Sciatic nerve (tissue), 2 donors: Measurements from ENCODE around the gene RMI1. TPM values are rescaled to one million over a fixed set of nuclear protein-coding genes. Genes with fewer than 3 reads are reported as not detected.
"Not testable (repeated sequence)": the region's sequence is repeated elsewhere in the genome, so short reads cannot be mapped to it uniquely, and the experiment has no call there.

ENCODE experiments used
- ATAC-seq: fragments of 200-7000 bp; cut with Tn5 transposase; one replicate; pipeline ENCODE4 v1.9.1; 2020; ENCODE audit warnings: mild to moderate bottlenecking, moderate library complexity
- DNase-seq: peaks from one replicate; pipeline ENCODE4 v3.0.0-alpha.2; 2020; ENCODE audit warnings: low spot score
- intact Hi-C: fragments of 100-400 bp; cut with DNase I; formaldehyde crosslinking; loops from one replicate; pipeline ENCODE4 v1.14.2; 2022
- microRNA-seq: library from miRNA; unstranded; fragments of <30 nt; microRNA quantifications from one replicate; pipeline ENCODE4 v1.2.0, GENCODE V29; 2020
- total RNA-seq: library from RNA; stranded (reverse); fragmentation: NEBNext Ultra II Directional; extraction: Animal tissue kit (Norgen Biotek cat#: 25700); gene quantifications from one replicate; pipeline ENCODE4 v1.2.1, GENCODE V29; 2021
- donor health status: DM: no; HTN: no; CAD: no.
- donor health status: DM: no; HTN: no; CAD: no.

Gene RMI1
- total RNA-seq, 1 donor from 2014 or later, result 5.3 TPM

DNA sequence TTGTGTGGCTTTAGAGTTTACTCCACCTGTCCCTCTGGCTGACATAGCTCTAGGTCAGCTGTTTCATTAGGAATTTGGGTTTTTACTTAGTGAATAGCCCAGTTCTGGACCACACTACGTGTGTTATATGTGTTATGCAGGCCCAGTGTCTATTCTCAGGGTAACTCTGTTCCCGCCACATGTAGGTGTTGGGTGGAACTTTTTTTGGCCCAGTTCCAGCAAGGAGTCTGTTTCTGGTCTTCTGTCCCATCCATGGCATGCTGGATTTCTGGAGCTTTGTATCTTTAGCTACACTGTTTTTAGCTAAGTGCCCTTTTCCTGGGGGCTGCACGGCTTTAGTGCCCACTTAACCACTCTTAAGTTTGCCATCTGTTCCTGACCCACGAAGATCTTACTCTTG, 15.5 kb downstream of the RMI1 start:
- DNase-seq (no peak), ATAC-seq (no peak)
- intact Hi-C loops, result no loop called here

GRCh38 chr9:83999141-83999918, 18.7 kb downstream of the RMI1 start:
- DNase-seq, result no peak
- no peak for ATAC-seq
- intact Hi-C loops, result no loop called here

DNA sequence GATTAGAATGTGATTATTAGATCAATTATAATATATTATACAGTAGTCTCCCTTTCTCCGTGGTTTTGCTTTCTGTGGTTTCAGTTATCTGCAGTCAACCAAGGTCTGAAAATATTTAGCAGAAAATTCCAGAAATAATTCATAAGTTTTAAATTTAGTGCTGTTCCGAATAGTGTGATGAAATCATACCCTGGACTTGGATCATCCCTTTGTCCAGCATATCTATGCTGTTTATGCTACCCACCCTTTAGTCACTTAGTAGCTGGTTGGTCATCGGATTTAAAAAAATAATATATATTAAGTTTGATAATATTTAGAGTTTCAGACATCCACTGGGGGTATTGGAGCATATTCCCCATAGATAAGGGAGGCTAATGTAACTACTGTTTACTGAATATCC, 19.6 kb downstream of the RMI1 start:
- DNase-seq (no peak), ATAC-seq (no peak)
- intact Hi-C loops, result no loop called here

DNA sequence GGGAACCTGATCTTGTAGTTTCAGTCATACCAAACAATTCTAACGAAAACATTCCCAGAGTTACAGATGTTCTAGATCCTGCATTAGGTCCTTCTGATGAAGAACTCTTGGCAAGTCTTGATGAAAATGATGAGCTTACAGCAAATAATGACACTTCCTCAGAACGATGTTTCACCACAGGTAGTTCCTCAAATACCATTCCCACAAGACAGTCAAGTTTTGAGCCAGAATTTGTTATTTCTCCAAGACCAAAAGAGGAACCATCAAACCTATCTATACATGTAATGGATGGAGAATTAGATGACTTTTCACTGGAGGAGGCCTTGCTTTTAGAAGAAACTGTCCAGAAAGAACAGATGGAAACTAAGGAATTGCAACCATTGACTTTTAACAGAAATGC, 21.0 kb downstream of the RMI1 start:
- no peak for DNase-seq
- ATAC-seq, result no peak
- intact Hi-C loops, result no loop called here

- ATAC-seq (no peak), DNase-seq (no peak)
- intact Hi-C loops, result no loop called here
Observed at GRCh38 chr9:84002344-84002743, 21.7 kb downstream of the RMI1 start.

GRCh38 chr9:84003246-84003645, 22.6 kb downstream of the RMI1 start:
- intact Hi-C loops, result no loop called here
- no peak for DNase-seq
- no peak for ATAC-seq

- intact Hi-C loops, result no loop called here
- ATAC-seq, result no peak
- DNase-seq, result no peak
Observed at GRCh38 chr9:84007662-84008061, 27.1 kb downstream of the RMI1 start.

DNA sequence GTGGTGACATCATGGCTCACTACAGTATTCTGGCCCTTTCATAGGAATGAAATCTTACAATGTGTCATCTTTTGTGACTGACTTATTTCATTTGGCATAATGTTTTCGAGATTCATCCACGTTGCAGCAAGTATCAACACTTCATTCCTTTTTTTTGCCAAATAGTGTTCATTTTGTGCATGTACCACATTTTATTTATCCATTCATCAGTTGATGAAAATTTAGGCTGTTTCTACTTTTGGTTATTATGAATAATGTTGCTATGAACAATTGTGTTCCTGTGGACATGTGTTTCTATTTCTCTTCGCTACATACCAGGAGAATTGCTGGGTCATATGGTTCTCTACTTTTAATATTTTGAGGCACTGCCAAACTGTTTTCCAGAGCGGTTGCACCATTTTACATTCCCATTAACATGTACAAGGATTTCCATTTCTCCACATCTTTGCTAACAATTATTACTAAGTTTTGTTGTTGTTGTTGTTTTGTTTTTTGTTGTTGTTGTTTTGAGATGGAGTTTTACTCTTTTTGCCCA, 43.5 kb downstream of the RMI1 start:
- ATAC-seq, result no peak
- DNase-seq, result no peak
- intact Hi-C loops, result no loop called here

DNA sequence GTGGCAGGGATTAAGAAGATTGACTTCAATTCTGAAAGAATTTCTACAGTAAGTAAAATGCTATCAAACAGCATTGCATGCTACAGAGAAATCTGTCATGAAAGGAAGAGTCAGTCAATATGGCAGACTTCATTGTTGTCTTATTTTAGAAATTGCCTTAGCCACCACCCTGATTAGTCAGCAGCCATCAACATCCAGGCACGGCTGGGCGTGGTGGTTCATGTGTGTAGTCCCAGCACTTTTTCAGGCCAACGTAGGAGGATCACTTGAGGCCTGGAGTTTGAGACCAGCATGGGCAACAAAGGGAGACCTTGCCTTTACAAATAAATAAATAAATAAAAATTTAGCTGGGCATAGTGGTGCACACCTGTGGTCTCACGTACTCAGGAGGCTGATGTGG, 46.6 kb downstream of the RMI1 start:
- intact Hi-C loops, result no loop called here
- no peak for ATAC-seq

GRCh38 chr9:84031534-84031933, 50.9 kb downstream of the RMI1 start:
- DNase-seq, result no peak
- ATAC-seq, result no peak
- intact Hi-C loops, result no loop called here

More for the DNA sequence above, 46.6 kb downstream of the RMI1 start:
- no peak for DNase-seq

DNA sequence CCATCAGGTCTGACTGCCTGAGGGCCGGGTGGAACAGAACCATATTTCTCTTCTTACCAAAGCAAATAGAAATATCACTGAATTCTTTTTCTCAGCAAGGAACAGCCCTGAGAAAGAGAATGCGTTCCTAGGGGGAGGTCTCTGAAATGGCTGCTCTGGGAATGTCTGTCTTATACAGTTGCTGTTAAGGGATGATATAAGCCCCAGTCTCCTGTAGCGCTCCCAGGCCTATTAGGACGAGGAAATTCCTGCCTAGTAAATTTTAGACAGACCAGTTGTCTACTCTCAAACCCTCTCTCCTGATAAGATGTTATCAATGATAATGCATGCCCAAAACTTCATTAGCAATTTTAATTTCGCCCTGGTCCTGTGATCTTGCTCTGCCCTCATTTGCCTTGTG, 61.3 kb downstream of the RMI1 start:
- DNase-seq, intact Hi-C loops, ATAC-seq: not testable (repeated sequence)

DNA sequence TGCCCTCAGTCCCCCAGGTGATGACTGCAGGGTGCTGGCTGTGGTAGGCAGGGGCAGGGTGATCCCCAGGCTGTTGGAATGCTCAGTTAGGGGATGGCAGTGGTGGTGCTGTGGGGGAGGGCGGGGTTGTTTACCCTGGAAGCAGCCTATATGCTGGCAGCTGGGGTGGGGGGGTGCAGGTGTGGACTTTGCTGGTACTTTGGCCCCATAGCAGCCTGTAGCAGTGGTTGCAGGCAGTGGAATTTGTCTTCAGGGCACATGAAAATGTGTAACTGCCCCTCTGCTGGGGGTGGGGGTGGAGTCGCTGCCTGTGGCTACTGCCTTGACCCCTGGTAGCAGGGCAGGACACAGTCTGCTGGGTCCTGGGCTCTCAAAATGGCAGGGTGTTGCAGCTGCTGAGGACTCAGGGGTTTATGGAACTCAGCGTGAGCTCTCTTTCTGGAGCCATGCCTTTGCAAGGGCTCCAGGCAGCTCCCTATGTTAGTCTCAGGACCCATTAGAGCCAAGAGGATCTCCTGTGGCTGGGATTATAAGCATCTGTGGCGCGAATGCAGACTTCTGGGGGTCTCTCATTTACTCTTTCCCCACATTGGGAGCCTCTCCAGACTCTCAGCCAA, 65.0 kb downstream of the RMI1 start:
- DNase-seq, result no peak
- intact Hi-C loops, result no loop called here
- no peak for ATAC-seq

Small RNA genes lying within 50 kb of the gene (microRNA-seq; reads per million reads assigned to microRNA genes)
- 17.7 reads per million, percentile 31 among the genes with 10 or more reads in this experiment for gene MIR7-1

Other genes starting within 250 kb of the RMI1 start
- 11.5 TPM for gene GKAP1, start 163.0 kb upstream of the RMI1 start, total RNA-seq
- gene KIF27, start 59.4 kb upstream of the RMI1 start, total RNA-seq, result 10.7 TPM
- 425 TPM for gene HNRNPK, start 590 bp upstream of the RMI1 start, total RNA-seq